Stimulated activated CD4-positive, alpha-beta T cell treated with anti-CD3 and anti-CD28 coated beads, Interleukin-12 subunit alpha, Interleukin-12 subunit beta, amount 100 ng/mL, for 48 hours (primary cell): ENCODE measurements around the gene LSM14A.

Experiments
- DNase-seq, 3 donors: peaks; one replicate each; pipeline ENCODE4 v3.0.0-alpha.2; 2020; ENCODE audit warnings: low read depth in 2 of 3, low spot score in 1 of 3

LSM14A gene

GRCh38 chr19:34254046-34254697, 81.9 kb downstream of the LSM14A start, which contains the start of gene GARRE1:
Gene GARRE1, plus strand, starts transcription at chr19:34254554. Its CDS starts 45,920 bp downstream, at chr19:34300474.
- peak; percentile 66 to 83 (median 80) for DNase-seq

DNA sequence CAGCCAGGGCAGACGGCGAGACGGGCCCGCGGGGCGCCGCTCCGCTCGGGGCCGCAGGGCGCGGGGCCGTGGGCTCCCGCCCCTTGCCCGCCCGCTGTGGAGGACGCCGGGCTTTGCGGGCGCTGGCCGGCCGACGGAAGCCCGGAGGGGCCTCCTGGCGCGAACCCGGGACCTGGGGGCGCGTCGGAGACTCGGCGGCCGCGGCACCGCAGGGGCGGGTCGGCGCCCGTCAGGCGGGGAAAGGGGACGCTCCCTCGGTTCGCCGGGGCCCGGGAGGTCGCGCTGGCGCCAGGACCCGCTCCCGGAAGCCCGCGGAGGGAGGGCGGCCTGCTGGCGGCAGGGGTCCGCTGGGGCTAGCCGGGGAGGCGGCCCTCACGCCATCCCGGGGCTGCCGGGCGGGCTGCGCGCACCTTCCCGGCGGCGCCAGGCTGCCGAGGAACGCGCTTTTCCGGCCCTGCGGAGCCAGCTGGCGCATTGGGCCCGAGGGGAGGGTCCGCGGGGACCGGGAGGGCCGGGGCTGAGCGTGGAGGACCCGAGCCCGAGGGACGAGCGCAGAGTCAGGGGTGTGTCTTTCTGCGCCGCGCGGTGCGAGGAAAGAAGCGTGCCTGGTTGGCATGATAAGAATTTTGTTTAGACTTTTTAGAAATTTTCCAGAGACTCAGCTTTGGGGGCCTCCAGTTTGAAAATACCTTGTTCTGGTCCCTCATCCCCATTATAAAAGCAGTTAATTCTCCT, 82.6 kb downstream of the LSM14A start:
- peak in 1 of 3 donors; percentile 19 for DNase-seq

DNA sequence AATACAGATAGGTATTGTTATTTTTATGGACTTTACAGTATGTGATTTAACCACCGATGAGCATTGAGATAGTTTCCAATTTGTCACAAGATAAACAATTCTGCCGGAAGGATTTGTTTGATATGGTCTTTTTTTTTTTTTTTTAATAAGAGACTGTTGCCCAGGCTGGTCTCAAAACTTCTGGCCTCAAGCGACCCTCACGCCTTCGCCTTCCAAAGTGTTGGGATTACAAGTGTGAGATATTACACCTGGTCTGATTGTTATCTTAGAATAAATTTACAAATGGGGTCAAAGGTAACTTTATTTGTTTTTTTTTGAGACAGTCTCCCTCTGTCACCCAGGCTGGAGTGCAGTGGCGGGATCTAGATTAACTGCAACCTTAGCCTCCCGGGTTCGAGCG, 83.2 kb downstream of the LSM14A start:
- no peak for DNase-seq

DNA sequence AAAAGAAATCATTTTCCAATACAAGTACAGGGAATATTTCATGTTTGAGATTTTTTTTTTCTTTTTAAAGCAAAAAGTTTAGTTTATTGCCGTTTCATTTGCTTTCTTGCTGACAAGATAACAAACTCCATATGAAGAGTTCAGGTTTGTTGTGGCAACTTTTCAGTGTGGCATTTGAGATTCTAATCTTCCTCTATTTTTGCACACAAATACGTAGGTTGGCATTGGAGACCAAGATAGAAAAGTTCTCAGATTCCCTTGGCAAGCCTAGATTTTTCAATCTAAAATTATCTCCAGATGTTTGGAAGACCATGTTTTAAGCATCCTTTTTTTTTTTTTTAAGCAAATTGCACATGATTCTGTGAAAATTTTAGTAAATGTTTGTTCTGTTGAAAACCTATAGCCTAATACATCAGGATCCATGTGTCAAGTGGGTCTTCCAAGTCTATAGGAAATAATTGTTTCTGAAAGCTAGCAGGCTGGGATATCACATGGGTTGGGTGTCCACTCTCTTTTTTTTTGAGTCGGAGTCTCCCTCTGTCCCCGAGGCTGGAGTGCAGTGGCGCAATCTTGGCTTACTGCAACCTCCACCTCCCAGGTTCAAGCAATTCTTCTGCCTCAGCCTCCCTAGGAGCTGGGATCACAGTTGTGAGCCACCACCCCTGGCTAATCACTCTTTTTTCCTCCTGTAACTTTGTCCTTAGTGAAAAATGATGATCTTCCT, 84.7 kb downstream of the LSM14A start:
- no peak for DNase-seq

- no peak for DNase-seq
Observed at GRCh38 chr19:34257559-34257924, 85.2 kb downstream of the LSM14A start.

DNA sequence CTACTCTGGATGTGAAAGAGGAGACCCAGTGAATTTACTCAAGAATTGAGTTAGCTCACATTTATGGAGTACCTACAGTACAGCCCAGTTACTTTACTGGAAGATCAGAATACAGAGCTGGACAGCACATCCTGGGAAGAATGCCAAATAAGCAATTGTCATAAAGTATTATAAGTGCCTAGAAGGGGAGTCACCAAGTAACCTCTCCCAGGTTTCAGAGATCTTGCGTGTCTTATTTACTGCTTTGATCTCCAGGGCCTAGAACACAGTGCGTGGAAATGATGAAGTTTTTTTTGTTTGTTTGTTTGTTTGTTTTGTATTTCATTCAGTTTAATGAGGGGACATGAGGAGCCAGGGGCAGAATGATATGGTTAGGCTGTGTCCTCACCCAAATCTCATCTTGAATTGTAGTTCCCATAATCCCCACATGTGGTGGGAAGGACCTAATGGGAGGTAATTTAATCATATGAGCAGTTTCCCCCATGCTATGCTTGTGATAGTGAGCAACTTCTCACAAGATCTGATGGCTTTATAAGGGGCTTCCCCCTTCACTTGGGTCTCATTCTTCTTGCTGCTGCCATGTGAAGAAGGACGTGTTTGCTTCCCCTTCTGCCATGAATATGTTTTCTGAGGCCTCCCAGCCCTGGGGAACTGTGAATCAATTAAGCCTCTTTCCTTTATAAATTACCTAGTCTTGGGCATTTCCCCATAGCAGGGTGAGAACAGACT, 87.2 kb downstream of the LSM14A start:
- no peak for DNase-seq

DNA sequence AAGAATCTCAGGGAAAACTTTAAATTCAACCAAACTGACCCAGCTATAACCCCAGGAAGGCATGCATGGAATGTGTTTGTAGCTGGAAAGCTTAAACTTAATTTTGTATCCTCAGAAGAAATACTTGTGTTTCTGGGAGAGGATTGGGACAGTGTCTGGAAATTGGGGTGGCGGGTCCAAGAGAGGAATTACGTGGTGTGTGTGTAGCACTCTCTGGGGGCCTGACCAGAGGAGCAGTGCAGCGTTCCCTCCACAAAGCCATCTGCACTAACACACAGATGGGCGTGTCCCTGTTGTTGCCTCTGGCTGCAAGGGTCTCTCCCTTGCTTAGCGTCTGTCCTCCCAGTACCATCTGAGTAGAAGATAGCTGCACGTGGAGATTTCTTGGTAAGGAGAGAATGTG, 88.5 kb downstream of the LSM14A start:
- DNase-seq = no peak

DNA sequence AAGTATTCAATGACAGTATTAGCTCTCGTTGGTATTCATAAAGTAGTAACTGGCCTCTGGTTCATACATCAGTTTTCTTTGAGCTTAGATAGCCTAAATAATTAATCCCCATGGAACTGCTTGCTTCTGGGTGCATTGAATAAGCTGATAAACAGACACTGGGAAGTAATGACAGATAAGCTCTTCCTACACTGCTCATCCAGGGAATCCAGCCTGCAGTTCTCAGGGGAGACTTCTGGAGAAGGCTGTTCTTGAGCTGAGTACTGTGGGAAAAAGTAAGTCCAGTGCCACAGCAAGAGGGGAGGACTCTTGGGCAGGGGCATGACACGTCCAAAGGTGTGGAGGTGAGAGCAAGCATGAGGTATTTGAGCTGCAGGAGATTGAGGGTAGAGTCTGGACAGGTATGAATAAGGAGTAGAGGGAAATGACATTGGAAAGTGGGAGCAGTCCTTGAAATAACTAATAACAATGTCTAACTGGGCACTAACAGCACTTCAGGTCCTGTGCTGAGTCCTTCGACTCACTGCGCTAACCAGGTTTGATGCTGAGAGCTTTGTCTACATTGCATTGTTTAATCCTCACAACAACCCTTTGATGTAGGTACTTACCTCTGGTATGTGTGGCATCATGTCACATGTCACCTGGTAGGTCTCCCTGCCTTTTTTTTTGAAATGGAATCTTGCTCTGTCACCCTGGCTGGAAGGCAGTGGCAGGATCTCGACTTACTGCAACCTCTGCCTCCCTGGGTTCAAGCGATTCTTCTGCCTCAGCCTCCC, 89.2 kb downstream of the LSM14A start:
- no peak for DNase-seq

DNA sequence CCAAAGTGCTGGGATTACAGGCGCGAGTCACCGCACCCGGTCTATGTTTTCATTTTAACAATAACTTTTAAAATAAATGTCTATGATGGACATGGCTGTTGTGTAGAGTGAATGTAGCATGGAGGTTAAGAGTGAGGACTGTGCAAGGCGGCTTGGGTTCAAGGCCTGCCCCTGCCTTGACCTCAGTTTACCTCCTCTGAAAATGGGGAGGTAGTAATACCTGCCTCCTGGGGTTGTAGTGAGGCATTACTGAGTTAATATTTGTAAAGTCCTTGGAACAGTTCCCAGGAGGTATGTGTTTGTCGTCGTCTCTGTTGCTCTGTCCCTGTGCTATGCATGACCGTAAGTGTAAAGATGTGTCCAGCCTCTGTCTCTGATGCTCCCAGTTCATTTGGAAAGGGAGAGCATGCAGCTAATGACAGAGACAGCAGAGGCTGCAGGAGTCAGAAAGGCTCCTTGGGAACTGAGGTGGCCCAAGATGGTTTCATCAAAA, 91.5 kb downstream of the LSM14A start:
- DNase-seq = no peak

DNA sequence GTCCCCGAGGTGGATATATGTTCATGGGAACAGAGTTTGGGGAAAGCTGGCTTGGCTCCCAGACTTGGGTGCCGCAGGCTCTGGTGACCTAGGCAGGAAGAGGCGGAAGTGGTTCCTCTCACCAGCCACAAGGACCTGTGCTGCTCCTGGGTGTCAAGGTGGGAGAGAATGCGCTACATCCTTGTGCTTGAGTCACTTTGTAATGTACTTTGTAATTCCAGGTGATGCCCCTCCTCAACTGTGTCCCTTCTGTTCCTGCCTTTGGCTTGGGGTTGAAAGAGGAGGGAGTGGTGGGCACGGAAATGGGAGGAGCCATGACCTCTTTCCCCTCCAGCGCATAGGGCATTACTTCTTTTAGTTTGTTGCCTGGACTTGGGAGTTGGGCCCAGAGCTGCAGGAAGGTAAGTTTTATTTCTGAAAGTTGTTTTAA, 92.9 kb downstream of the LSM14A start:
- DNase-seq = no peak

GRCh38 chr19:34269081-34269480, 96.8 kb downstream of the LSM14A start:
- no peak for DNase-seq

- DNase-seq = no peak
Observed at GRCh38 chr19:34269489-34269888, 97.2 kb downstream of the LSM14A start.

- peak; percentile 27 to 62 (median 56) for DNase-seq
Observed at GRCh38 chr19:34269968-34270621, 97.8 kb downstream of the LSM14A start.

DNA sequence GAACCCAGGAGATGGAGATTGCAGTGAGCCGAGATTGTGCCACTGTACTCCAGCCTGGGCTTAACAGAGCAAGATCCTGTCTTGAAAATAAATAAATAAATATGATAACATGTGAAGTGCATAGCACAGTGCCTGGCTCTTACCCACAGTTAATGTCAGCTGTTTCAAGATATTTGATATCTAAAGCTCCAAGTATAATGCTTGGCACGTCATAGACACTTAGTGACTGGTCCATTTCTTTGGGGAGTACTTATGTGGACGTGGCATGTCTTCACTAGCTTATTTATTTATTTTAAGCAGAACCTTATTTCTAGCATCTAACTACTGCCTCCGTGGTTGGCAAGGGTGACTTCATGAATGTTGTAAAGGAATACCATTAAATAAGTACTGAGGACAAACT, 100.8 kb downstream of the LSM14A start:
- no peak for DNase-seq

DNA sequence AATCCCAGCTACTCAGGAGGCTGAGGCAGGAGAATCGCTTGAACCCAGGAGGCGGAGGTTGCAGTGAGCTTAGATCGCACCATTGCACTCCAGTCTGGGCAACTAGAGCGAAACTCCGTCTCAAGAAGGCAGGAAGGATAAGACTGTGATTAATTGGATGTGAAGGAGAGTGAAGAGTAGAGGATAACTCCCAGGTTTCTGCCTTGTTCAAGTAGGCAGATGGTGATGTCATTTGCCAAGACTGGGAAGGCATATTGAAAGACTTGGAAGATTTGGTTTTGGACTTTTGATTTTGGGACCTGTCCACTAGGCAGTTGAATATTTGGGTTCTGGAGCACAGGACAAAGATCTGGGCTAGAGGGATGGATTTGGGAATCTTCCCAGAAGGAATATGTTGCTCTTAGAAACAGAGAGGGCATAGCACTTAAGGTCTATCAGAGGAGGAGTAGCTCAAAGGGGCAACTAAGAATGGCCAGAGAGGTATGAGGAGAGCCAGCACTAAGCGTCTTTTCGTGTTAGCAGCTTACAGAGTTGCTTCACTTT, 102.1 kb downstream of the LSM14A start:
- no peak for DNase-seq

DNA sequence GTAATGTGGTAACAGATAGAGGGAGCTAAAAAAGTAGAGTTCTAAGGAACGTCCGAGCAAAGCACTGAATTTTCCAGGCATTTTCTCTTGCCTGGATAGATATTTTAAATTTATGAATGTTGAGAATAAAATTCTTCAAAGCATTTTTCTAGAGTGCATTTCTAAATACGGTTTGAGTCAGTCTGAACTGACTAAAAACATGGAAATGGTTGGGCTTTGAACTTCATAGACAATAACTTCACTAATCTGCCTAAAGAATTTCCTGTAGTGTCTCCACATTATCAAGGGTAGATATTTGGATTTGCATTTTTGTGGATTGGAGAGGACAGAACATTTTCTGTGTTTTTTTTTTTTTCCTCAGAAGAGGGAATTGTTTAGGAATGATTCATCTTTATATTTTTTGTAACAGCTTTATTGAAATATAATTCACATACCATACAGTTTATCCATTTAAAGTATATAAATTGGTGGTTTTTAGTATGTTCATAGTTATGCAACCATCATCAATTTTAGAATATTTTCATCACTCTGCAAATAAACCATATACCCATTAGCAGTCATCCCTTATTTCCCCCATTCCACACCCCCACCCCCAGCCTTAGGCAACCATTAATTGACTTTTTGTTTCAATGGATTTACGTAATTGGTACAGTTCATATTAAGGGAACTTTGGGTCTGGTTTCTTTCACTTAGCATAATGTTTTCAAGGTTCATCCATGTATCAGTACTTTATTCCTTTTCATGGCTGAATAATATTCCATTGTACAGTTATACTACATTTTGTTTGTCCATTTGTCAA, 102.7 kb downstream of the LSM14A start:
- no peak for DNase-seq

GRCh38 chr19:34275705-34276104, 103.4 kb downstream of the LSM14A start:
- no peak for DNase-seq

- no peak for DNase-seq
Observed at GRCh38 chr19:34276614-34277013, 104.3 kb downstream of the LSM14A start.

- DNase-seq = no peak
Observed at GRCh38 chr19:34277244-34277643, 104.9 kb downstream of the LSM14A start.
